Caco-2 (cell line): ENCODE data around the gene MN1. TPM values are rescaled to one million over a fixed set of nuclear protein-coding genes. Genes with fewer than 3 reads are reported as not detected.

Experiments used
- BruUV-seq: library from RNA; stranded (reverse); fragments of 400-500 nt; replicated peaks from 2 replicates; lab custom pipeline; 2021; lab: Mats Ljungman, UMichigan
- CTCF ChIA-PET: fragments of 300-600 bp; sonication (Branson Sonifier 250); formaldehyde crosslinking; loops from one replicate; lab custom pipeline; 2022; ENCODE audit warnings: antibody characterized with exemption; lab: Charles Lee
- POLR2A ChIA-PET: fragments of 300-600 bp; sonication (Branson Sonifier 250); formaldehyde crosslinking; loops from one replicate; lab custom pipeline; 2022; ENCODE audit warnings: antibody characterized with exemption; lab: Charles Lee
- DNase-seq, 2 experiments: peaks; one replicate each; pipeline versions ENCODE4 v3.0.0 to v3.0.0-alpha.2; 2020 to 2022
- H3K27me3 ChIP-seq: replicated peaks from 2 replicates; pipeline ENCODE4 v1.6.0; 2011; ENCODE audit warnings: low read length; ENCODE audit not compliant: control insufficient read depth, insufficient read depth
- H3K36me3 ChIP-seq: 2 replicates; pipeline ENCODE4 v1.5.1; 2011; ENCODE audit warnings: low read length; ENCODE audit not compliant: control insufficient read depth, insufficient read depth
- H3K4me1 ChIP-seq: fragments of 250-450 bp; sonication (Bioruptor Pico); 2 replicates; pipeline ENCODE4 v1.5.1; 2020; ENCODE audit warnings: mild to moderate bottlenecking
- H3K4me3 ChIP-seq: 2 replicates; pipeline ENCODE4 v1.5.1; 2011; ENCODE audit warnings: low read depth, mild to moderate bottlenecking, control low read depth, low read length
- H3K9me3 ChIP-seq: fragments of 250-450 bp; sonication (Bioruptor Pico); 2 replicates; pipeline ENCODE4 v1.5.1; 2020; ENCODE audit warnings: mild to moderate bottlenecking, moderate library complexity
- H3K27ac Mint-ChIP-seq: one replicate; pipeline ENCODE4 v1.8.0; 2022; ENCODE audit warnings: mixed read lengths; ENCODE audit not compliant: unreplicated experiment
- H3K27me3 Mint-ChIP-seq: one replicate; pipeline ENCODE4 v1.8.0; 2022; ENCODE audit warnings: mixed read lengths; ENCODE audit not compliant: insufficient read depth, unreplicated experiment
- H3K36me3 Mint-ChIP-seq: one replicate; pipeline ENCODE4 v1.8.0; 2022; ENCODE audit warnings: mild to moderate bottlenecking, mixed read lengths; ENCODE audit not compliant: insufficient read depth, unreplicated experiment
- H3K4me1 Mint-ChIP-seq: one replicate; pipeline ENCODE4 v1.8.0; 2022; ENCODE audit warnings: low read depth, mixed read lengths; ENCODE audit not compliant: unreplicated experiment
- H3K4me3 Mint-ChIP-seq: one replicate; pipeline ENCODE4 v1.8.0; 2022; ENCODE audit warnings: mild to moderate bottlenecking, moderate library complexity, mixed read lengths; ENCODE audit not compliant: unreplicated experiment
- H3K9me3 Mint-ChIP-seq: one replicate; pipeline ENCODE4 v1.8.0; 2022; ENCODE audit warnings: mixed read lengths; ENCODE audit not compliant: unreplicated experiment
- CTCF ChIP-seq, 2 experiments: fragments of 200-600 bp in 1 of 2; IDR thresholded peaks; 1 replicate in 1 of 2; 2 replicates in 1 of 2; pipeline versions ENCODE4 v1.5.1 to v1.8.0; 2011 to 2022; ENCODE audit warnings: antibody characterized with exemption in 1 of 2, control low read depth in 1 of 2, inconsistent platforms in 1 of 2, low read depth in 1 of 2, low read length in 1 of 2, mild to moderate bottlenecking in 1 of 2, moderate library complexity in 1 of 2; ENCODE audit not compliant: insufficient read depth in 1 of 2, severe bottlenecking in 1 of 2, unreplicated experiment in 1 of 2
- intact Hi-C: fragments of 100-400 bp; cut with micrococcal nuclease; formaldehyde crosslinking; loops from one replicate; pipeline ENCODE4 v1.10.0; 2022; ENCODE audit not compliant: unreplicated experiment
- total RNA-seq: library from RNA; stranded (reverse); gene quantifications from 2 replicates; pipeline ENCODE4 v1.2.3, GENCODE V29; 2022

MN1 gene
- total RNA-seq, 1 experiment from 2014 or later, result 0.32 TPM

- intact Hi-C loops, result no loop called here
- BruUV-seq, result no TSS peak
- Mint-ChIP-seq H3K4me3 (no peak overlapping the region), H3K4me1 (no peaks in the 10 kb centered on the region), H3K36me3 (no peaks in the 10 kb centered on the region), H3K27me3 (peaks cover 3% of the 10 kb centered on the region), H3K9me3 (no peaks in the 10 kb centered on the region), H3K27ac (no peak overlapping the region)
- no peaks in the 10 kb centered on the region; the same call in 1 of the 2 replicates for H3K36me3 ChIP-seq
- no peak for TF ChIP-seq CTCF (IDR thresholded peaks at IDR 0.05; ENCODE audit: insufficient read depth in 1 of 2, low read depth in 1 of 2, low read length in 1 of 2, severe bottlenecking in 1 of 2, unreplicated experiment in 1 of 2)
- CTCF ChIA-PET, result interaction anchor here (1.2 kb wide), 2 partner anchors 198 to 401 kb away, joined by 3 read pairs; no protein-coding TSS in a partner anchor
- no peak overlapping the region for H3K4me3 ChIP-seq
- no peaks in the 10 kb centered on the region for H3K9me3 ChIP-seq
- no peak for DNase-seq
- H3K4me1 ChIP-seq, result no peaks in the 10 kb centered on the region
- POLR2A ChIA-PET, result no interaction called here
- no peaks in the 10 kb centered on the region; the same call in 1 of the 2 replicates for H3K27me3 ChIP-seq
Measured at GRCh38 chr22:27810609-27811151, 9.1 kb upstream of the MN1 start.

GRCh38 chr22:27809700-27810608 is 8.4 kb upstream of the MN1 start:
- ChIA-PET POLR2A (no interaction called here), CTCF (interaction anchor here (1.2 kb wide), 2 partner anchors 199 to 400 kb away, joined by 3 read pairs; no protein-coding TSS in a partner anchor)
- intact Hi-C loops, result loop anchor here (10.0 kb wide), 2 partner anchors 175 to 1135 kb away; no protein-coding TSS in a partner anchor
- Histone ChIP-seq H3K4me1 (no peaks in the 10 kb centered on the region), H3K27me3 (no peaks in the 10 kb centered on the region), H3K4me3 (no peak overlapping the region), H3K36me3 (no peaks in the 10 kb centered on the region; the same call in 1 of the 2 replicates), H3K9me3 (no peaks in the 10 kb centered on the region)
- H3K9me3 Mint-ChIP-seq, result no peaks in the 10 kb centered on the region
- no TSS peak for BruUV-seq
- H3K27me3 Mint-ChIP-seq, result peaks cover 6% of the 10 kb centered on the region
- no peak overlapping the region for H3K27ac Mint-ChIP-seq
- H3K36me3 Mint-ChIP-seq, result no peaks in the 10 kb centered on the region
- DNase-seq, result no peak
- H3K4me3 Mint-ChIP-seq, result no peak overlapping the region
- TF ChIP-seq CTCF (IDR thresholded peaks at IDR 0.05; ENCODE audit: insufficient read depth in 1 of 2, low read depth in 1 of 2, low read length in 1 of 2, severe bottlenecking in 1 of 2, unreplicated experiment in 1 of 2), result no peak
- no peaks in the 10 kb centered on the region for H3K4me1 Mint-ChIP-seq

- Histone ChIP-seq H3K9me3 (no peaks in the 10 kb centered on the region), H3K36me3 (no peaks in the 10 kb centered on the region; the same call in 1 of the 2 replicates), H3K4me3 (no peak overlapping the region), H3K4me1 (no peaks in the 10 kb centered on the region), H3K27me3 (no peaks in the 10 kb centered on the region)
- Mint-ChIP-seq H3K27ac (no peak overlapping the region), H3K9me3 (no peaks in the 10 kb centered on the region), H3K27me3 (peaks cover 8% of the 10 kb centered on the region), H3K36me3 (no peaks in the 10 kb centered on the region), H3K4me1 (peaks cover 6% of the 10 kb centered on the region), H3K4me3 (no peak overlapping the region)
- TF ChIP-seq CTCF (IDR thresholded peaks at IDR 0.05; ENCODE audit: insufficient read depth in 1 of 2, low read depth in 1 of 2, low read length in 1 of 2, severe bottlenecking in 1 of 2, unreplicated experiment in 1 of 2), result peak in 1 of 2 experiments; percentile 24
- intact Hi-C loops, result loop anchor here (10.0 kb wide), 2 partner anchors 174 to 1134 kb away; no protein-coding TSS in a partner anchor
- DNase-seq, result no peak
- BruUV-seq, result no TSS peak
- CTCF ChIA-PET, result no interaction called here
- POLR2A ChIA-PET, result no interaction called here
Measured at GRCh38 chr22:27809226-27809603, 7.7 kb upstream of the MN1 start.
